Breast epithelium (tissue), 4 donors: ENCODE results near the gene SLC10A1. TPM values are rescaled to one million over a fixed set of nuclear protein-coding genes. Genes with fewer than 3 reads are reported as not detected.

Experiments used
- DNase-seq, 2 donors: peaks; one replicate each; pipeline ENCODE4 v3.0.0-alpha.2; 2019; ENCODE audit warnings: low spot score in 2 of 2
- H3K27ac ChIP-seq, 2 donors: fragments of 200-600 bp; sonication (generic) in 1 of 2; one replicate each; pipeline ENCODE4 v1.5.1; 2016 to 2019; ENCODE audit warnings: mild to moderate bottlenecking in 1 of 2
- H3K27me3 ChIP-seq, 2 donors: fragments of 200-600 bp; sonication (generic) in 1 of 2; one replicate each; pipeline versions ENCODE4 v1.5.1 to v1.6.0; 2017 to 2019; ENCODE audit warnings: control low read depth in 1 of 2, mild to moderate bottlenecking in 1 of 2
- H3K36me3 ChIP-seq: fragments of 200-600 bp; one replicate; pipeline ENCODE4 v1.5.1; 2019
- H3K4me1 ChIP-seq, 2 donors: fragments of 200-600 bp; sonication (generic); one replicate each; pipeline ENCODE4 v1.5.1; 2016 to 2019; ENCODE audit warnings: control low read depth in 1 of 2
- H3K4me3 ChIP-seq, 3 donors: fragments of 200-600 bp; sonication (generic); 1 replicate in 2 of 3; 2 replicates in 1 of 3; pipeline ENCODE4 v1.5.1; 2016 to 2019; ENCODE audit warnings: mild to moderate bottlenecking in 3 of 3, moderate library complexity in 2 of 3
- H3K9me3 ChIP-seq, 2 donors: fragments of 200-600 bp; sonication (generic) in 1 of 2; one replicate each; pipeline ENCODE4 v1.5.1; 2016 to 2019; ENCODE audit warnings: control low read depth in 1 of 2
- POLR2A ChIP-seq: fragments of 450-650 bp; IDR thresholded peaks from one replicate; pipeline ENCODE4 v1.6.1; 2016; ENCODE audit warnings: antibody characterized with exemption, mild to moderate bottlenecking, moderate library complexity
- POLR2AphosphoS5 ChIP-seq, 3 donors: sonication (generic); formaldehyde crosslinking; IDR thresholded peaks; one replicate each; pipeline ENCODE4 v1.6.1; 2017; ENCODE audit warnings: antibody characterized with exemption in 3 of 3
- intact Hi-C: fragments of 100-400 bp; cut with DNase I; formaldehyde crosslinking; loops from one replicate; pipeline ENCODE4 v1.15.1; 2023; ENCODE audit warnings: low total_unique reads
- total RNA-seq, 3 donors: library from RNA; depleted of rRNA; stranded (reverse); fragments of >200 nt; gene quantifications; one replicate each; pipeline ENCODE4 v1.1.0, GENCODE V29; 2016
- TF ChIP-seq, protein P1 (sequence below), 3 donors: fragments of 450-650 bp; IDR thresholded peaks; one replicate each; pipeline ENCODE4 v1.5.1; 2016 to 2017; ENCODE audit warnings: antibody characterized with exemption in 3 of 3, mild to moderate bottlenecking in 3 of 3, moderate library complexity in 3 of 3

The SLC10A1 gene
- total RNA-seq, 3 donors from 2014 or later: not detected

DNA sequence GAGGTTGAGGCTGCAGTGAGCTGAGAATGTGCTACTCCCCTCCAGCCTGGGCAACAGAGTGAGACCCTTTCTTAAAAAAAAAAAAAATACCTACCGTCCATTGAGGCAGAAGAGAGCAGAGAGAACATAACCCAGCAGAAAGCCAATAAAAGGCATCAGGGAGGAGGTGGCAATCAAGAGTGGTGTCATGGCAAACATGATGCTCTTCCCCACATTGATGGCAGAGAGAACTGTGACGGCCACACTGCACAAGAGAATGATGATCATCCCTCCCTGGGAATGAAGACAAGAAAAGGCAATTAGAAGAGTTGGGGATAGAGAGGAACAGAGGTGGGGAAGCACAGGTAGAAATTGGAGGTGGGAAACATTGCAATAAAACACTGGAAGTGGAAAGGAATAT, 18.0 kb downstream of the SLC10A1 start:
- TF ChIP-seq, protein P1, sequence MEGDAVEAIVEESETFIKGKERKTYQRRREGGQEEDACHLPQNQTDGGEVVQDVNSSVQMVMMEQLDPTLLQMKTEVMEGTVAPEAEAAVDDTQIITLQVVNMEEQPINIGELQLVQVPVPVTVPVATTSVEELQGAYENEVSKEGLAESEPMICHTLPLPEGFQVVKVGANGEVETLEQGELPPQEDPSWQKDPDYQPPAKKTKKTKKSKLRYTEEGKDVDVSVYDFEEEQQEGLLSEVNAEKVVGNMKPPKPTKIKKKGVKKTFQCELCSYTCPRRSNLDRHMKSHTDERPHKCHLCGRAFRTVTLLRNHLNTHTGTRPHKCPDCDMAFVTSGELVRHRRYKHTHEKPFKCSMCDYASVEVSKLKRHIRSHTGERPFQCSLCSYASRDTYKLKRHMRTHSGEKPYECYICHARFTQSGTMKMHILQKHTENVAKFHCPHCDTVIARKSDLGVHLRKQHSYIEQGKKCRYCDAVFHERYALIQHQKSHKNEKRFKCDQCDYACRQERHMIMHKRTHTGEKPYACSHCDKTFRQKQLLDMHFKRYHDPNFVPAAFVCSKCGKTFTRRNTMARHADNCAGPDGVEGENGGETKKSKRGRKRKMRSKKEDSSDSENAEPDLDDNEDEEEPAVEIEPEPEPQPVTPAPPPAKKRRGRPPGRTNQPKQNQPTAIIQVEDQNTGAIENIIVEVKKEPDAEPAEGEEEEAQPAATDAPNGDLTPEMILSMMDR (IDR thresholded peaks at IDR 0.05): no peak
- TF ChIP-seq POLR2AphosphoS5 (IDR thresholded peaks at IDR 0.05) (no peak), POLR2A (no peak)
- DNase-seq: no peak
- H3K27me3 ChIP-seq: no peaks in the 10 kb centered on the region
- no peaks in the 10 kb centered on the region for H3K4me1 ChIP-seq
- intact Hi-C loops: no loop called here
- no peak overlapping the region for H3K4me3 ChIP-seq
- no peaks in the 10 kb centered on the region for H3K9me3 ChIP-seq
- H3K36me3 ChIP-seq: no peaks in the 10 kb centered on the region
- no peak overlapping the region for H3K27ac ChIP-seq

DNA sequence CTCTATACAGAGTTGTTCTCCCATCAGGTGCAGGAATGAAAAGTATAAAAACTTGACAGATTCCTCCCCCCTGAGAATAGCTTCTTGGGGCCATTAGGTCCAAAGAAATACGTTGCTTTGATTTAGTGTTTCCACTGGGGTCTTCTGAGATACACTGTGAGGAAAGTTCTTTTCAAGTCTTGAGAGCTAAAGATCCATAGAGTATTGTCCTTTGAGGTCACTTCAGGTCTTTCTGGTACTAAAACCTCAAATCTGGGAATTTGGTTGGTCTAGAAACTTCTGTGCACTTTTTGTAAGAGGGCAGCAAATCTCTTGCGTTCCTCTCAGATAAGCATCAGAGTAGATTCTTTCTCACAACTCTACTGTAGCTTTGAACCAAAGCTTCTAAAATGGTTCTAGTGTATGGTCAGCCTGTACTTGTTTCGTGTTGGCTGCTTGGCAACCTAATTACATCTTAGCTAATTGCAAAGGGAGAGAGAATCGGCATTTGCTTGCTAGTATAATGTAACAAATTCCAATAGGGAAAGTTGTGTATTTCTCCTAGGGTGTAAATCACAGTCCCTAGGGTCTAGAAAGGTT, 20.1 kb downstream of the SLC10A1 start:
- no peaks in the 10 kb centered on the region for H3K9me3 ChIP-seq
- intact Hi-C loops: no loop called here
- no peaks in the 10 kb centered on the region for H3K27me3 ChIP-seq
- DNase-seq: no peak
- H3K36me3 ChIP-seq: no peaks in the 10 kb centered on the region
- H3K4me1 ChIP-seq: no peaks in the 10 kb centered on the region
- no peak overlapping the region for H3K27ac ChIP-seq
- TF ChIP-seq POLR2A (no peak), POLR2AphosphoS5 (IDR thresholded peaks at IDR 0.05) (no peak)
- TF ChIP-seq, protein P1 (IDR thresholded peaks at IDR 0.05): no peak
- no peak overlapping the region for H3K4me3 ChIP-seq

DNA sequence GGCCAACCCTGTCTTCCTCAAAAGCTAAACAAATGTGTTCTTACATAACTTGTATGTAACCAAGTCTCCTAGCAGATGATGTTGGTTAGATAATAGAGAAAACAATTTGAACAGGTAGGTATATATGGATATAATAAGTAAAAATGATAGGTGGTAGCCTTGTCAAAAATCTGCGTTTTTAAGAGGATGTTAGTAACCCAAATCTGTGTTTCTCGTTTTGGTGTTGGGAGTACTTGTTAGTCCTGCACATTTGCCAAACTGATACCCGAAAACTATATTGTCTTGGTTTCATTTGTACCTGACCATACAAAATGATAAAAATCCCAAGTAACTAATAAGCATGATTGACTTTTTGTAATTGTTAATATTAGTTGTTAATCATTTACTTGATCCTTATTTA, 22.0 kb downstream of the SLC10A1 start:
- no peak overlapping the region for H3K27ac ChIP-seq
- TF ChIP-seq, protein P1 (IDR thresholded peaks at IDR 0.05): no peak
- TF ChIP-seq POLR2AphosphoS5 (IDR thresholded peaks at IDR 0.05): no peak
- TF ChIP-seq POLR2A: no peak
- H3K4me3 ChIP-seq: no peak overlapping the region
- peaks cover 0 to 2% of the 10 kb centered on the region in 2 donors for H3K4me1 ChIP-seq
- no peaks in the 10 kb centered on the region for H3K9me3 ChIP-seq
- H3K27me3 ChIP-seq: no peaks in the 10 kb centered on the region
- peaks cover 7% of the 10 kb centered on the region for H3K36me3 ChIP-seq
- intact Hi-C loops: no loop called here
- no peak for DNase-seq

DNA sequence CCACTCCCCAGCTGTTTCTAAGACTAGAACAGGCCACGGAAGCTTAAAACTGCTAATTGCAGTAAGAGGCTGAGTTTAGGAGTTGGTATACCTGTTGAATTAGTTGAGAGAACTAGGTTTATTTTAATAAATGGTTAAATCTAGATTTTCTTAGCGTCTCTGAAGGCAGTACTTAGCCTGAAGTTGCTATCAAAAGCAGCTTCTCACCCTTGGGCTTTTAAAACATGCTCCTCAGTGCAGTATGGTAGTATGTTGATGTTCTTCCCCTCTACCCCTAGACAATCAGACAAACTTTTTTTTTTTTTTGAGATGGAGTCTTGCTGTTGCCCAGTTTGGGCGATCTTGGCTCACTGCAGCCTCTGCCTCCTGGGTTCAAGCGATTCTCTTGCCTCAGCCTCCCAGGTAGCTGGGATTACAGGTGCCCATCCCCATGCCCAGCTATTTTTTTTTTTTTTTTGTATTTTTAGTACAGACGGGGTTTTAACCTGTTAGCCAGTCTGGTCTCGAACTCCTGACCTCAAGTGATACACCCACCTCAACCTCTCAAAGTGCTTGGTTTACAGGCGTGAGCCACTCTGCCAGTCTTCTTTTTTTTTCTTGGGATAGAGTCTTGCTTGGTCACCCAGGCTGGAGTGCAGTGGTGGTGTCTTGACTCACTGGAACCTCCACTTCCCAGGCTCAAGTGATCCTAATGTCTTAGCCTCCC, 23.3 kb downstream of the SLC10A1 start:
- TF ChIP-seq POLR2A (no peak), POLR2AphosphoS5 (IDR thresholded peaks at IDR 0.05) (no peak)
- TF ChIP-seq, protein P1 (IDR thresholded peaks at IDR 0.05): no peak
- Histone ChIP-seq H3K4me3 (no peak overlapping the region), H3K4me1 (peaks cover 0 to 11% of the 10 kb centered on the region in 2 donors), H3K27ac (no peak overlapping the region), H3K9me3 (no peaks in the 10 kb centered on the region), H3K27me3 (no peaks in the 10 kb centered on the region), H3K36me3 (peaks cover 7% of the 10 kb centered on the region)
- no peak for DNase-seq
- intact Hi-C loops: no loop called here
